NCI-H146 treated with DMSO at 0.1 percent for 48 hours (cell line): ENCODE data around the gene MICU2.

Experiments
- DNase-seq: peaks from one replicate; lab custom pipeline; 2025; ENCODE audit not compliant: unreplicated experiment; lab: John Stamatoyannopoulos, UW

The MICU2 gene

GRCh38 chr13:21603531-21604448, at the start of gene MICU2:
Gene MICU2, minus strand, starts transcription at chr13:21604170. Its CDS starts 22 bp downstream, at chr13:21604148.
- DNase-seq = peak; percentile 72

- DNase-seq = no peak
Observed at GRCh38 chr13:21641629-21642028, 37.7 kb upstream of the MICU2 start.

GRCh38 chr13:21639561-21639960, 35.6 kb upstream of the MICU2 start:
- DNase-seq = no peak

GRCh38 chr13:21638319-21639282, 34.6 kb upstream of the MICU2 start:
- no peak for DNase-seq

- DNase-seq = no peak
Observed at GRCh38 chr13:21637296-21637695, 33.3 kb upstream of the MICU2 start.

- no peak for DNase-seq
Observed at GRCh38 chr13:21636656-21637055, 32.7 kb upstream of the MICU2 start.

GRCh38 chr13:21632196-21632595, 28.2 kb upstream of the MICU2 start:
- DNase-seq = no peak

- DNase-seq = no peak
Observed at GRCh38 chr13:21625366-21625765, 21.4 kb upstream of the MICU2 start.

- DNase-seq = no peak
Observed at GRCh38 chr13:21620861-21621260, 16.9 kb upstream of the MICU2 start.

GRCh38 chr13:21619633-21620220, 15.8 kb upstream of the MICU2 start:
- no peak for DNase-seq

- no peak for DNase-seq
Observed at GRCh38 chr13:21616880-21617279, 12.9 kb upstream of the MICU2 start.

- DNase-seq = no peak
Observed at GRCh38 chr13:21616205-21616866, 12.4 kb upstream of the MICU2 start.

- DNase-seq = no peak
Observed at GRCh38 chr13:21615427-21615826, 11.5 kb upstream of the MICU2 start.

- DNase-seq = no peak
Observed at GRCh38 chr13:21613791-21614190, 9.8 kb upstream of the MICU2 start.

- no peak for DNase-seq
Observed at GRCh38 chr13:21611385-21611784, 7.4 kb upstream of the MICU2 start.

- no peak for DNase-seq
Observed at GRCh38 chr13:21610687-21611086, 6.7 kb upstream of the MICU2 start.

GRCh38 chr13:21608961-21609360, 5.0 kb upstream of the MICU2 start:
- DNase-seq = no peak

- no peak for DNase-seq
Observed at GRCh38 chr13:21606796-21607195, 2.8 kb upstream of the MICU2 start.

- no peak for DNase-seq
Observed at GRCh38 chr13:21606251-21606650, 2.3 kb upstream of the MICU2 start.

- no peak for DNase-seq
Observed at GRCh38 chr13:21596722-21597121, 7.2 kb downstream of the MICU2 start.

- DNase-seq = no peak
Observed at GRCh38 chr13:21595546-21595822, 8.5 kb downstream of the MICU2 start.
